ENCODE data around the gene CTCF. TPM values are rescaled to one million over a fixed set of nuclear protein-coding genes. Genes with fewer than 3 reads are reported as not detected.

Gene CTCF
- total and polyA plus RNA-seq, 10 of the 15 experiments (the other 5 are each of a cell fraction or from before 2014, with no cell fraction given): 9.1 to 55.0 (median 41.8) TPM

DNA sequence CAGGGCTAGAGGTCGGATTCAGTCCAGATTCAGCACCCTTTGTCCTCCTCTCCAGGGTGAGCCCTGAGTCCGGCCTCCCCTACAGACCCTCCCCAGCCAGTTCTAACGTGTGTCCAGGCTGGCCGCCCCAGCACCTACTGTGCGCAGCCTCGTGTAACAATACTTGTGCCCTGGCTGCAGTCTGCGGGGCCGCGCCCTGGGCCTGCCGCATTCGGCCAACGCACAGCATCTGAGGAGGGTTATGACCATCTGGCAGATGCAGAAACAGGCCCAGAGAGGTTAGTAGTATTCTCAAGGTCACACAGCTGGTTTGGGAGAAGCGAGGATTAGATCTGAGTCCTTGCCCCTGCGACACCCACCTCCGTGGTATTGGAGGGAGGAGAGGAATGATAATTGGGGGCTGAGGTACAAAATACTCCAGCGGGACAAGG lies 32.7 kb upstream of the CTCF start:
- no peaks in the 10 kb centered on the region for H3K27me3 ChIP-seq (replicated peaks in 1 of 2; ENCODE audit: control insufficient read depth in 2 of 2, insufficient read depth in 2 of 2, low read length in 1 of 2)
- RAD21 ChIA-PET (ENCODE audit: unreplicated experiment): interaction anchor here (1.5 to 2.2 kb wide), 5 partner anchors 8 to 115 kb away, joined by 4 to 25 read pairs (median 8); partner anchors contain the start of genes ATP6V0D1 and CARMIL2
- H3K9ac ChIP-seq (ENCODE audit: control insufficient read depth, insufficient read depth, low read length): peak overlapping the region; percentile 61
- peak overlapping the region; percentile 96 for H3K4me2 ChIP-seq (ENCODE audit: control insufficient read depth, insufficient read depth)
- H3K27ac ChIP-seq (ENCODE audit: control insufficient read depth, insufficient read depth): peak overlapping the region; percentile 22; the same call in 1 of the 2 replicates
- H3K4me3 ChIP-seq: peak overlapping the region; percentile 90
- peak overlapping the region; percentile 50 for H2AFZ ChIP-seq (ENCODE audit: control insufficient read depth, low read depth, low read length)
- TF ChIP-seq KLF5 (IDR thresholded peaks at IDR 0.05; ENCODE audit: partially characterized antibody) (no peak), STAT1 (conservative IDR thresholded peaks at IDR 0.05) (no peak), SMARCA5 (IDR thresholded peaks at IDR 0.05) (peak; percentile 72; the same call in 1 of the 2 replicates)
- H3K79me2 ChIP-seq (ENCODE audit: control insufficient read depth, insufficient read depth, low read length): no peaks in the 10 kb centered on the region; the same call in 1 of the 2 replicates
- SMC1A ChIA-PET (ENCODE audit: uncharacterized antibody, unreplicated experiment): interaction anchor here (0.6 to 4.3 kb wide), 6 partner anchors 8 to 137 kb away, joined by 3 to 27 read pairs (median 5); partner anchors contain the start of genes C16orf86, CTCF and ENKD1
- CTCF ChIA-PET: interaction anchor here (0.8 to 11.3 kb wide), 12 partner anchors 8 to 139 kb away, joined by 3 to 131 read pairs (median 4); partner anchors contain the start of genes ACD, CARMIL2 and CTCF
- H3K9me3 ChIP-seq (replicated peaks; ENCODE audit: control insufficient read depth, insufficient read depth, low read length): no peaks in the 10 kb centered on the region
- DNase-seq (ENCODE audit: low read depth, low spot score) (no peak), ATAC-seq (peak; percentile 52), FAIRE-seq (no peak)
- peaks cover 34% of the 10 kb centered on the region for H3K4me1 ChIP-seq (ENCODE audit: control insufficient read depth, insufficient read depth, low read length)
- H3K36me3 ChIP-seq (ENCODE audit: control insufficient read depth in 2 of 2, insufficient read depth in 2 of 2, low read length in 1 of 2): no peaks in the 10 kb centered on the region
- POLR2A ChIA-PET: interaction anchor here (1.1 to 5.7 kb wide), 7 partner anchors 8 to 134 kb away, joined by 3 to 56 read pairs (median 4); partner anchors contain the start of gene CTCF
- 6% methylated on average over 16 of the region's 16 CpGs for WGBS (ENCODE audit: insufficient coverage, insufficient replicate concordance, low lambda C conversion rate, missing lambda C conversion rate)
- intact Hi-C loops (cut with micrococcal nuclease; ENCODE audit: unreplicated experiment) (loop anchor here (10.0 kb wide), 1 partner anchor 395 kb away; no protein-coding TSS in a partner anchor), in situ Hi-C loops (cut with MboI) (no loop called here)
- BruUV-seq (replicated peaks): TSS peak; percentile 34
- H4K20me1 ChIP-seq (ENCODE audit: control insufficient read depth, insufficient read depth): no peaks in the 10 kb centered on the region
